ENCODE measurements around the gene CTBP1. TPM values are rescaled to one million over a fixed set of nuclear protein-coding genes. Genes with fewer than 3 reads are reported as not detected.
A peak's percentile ranks its signal among the peaks of the same experiment; 100 is the strongest.

The CTBP1 gene
- total RNA-seq, 1 experiment from 2014 or later = 110 TPM

- no peak for DNase-seq (ENCODE audit: low read depth)
These were observed 73.2 kb downstream of the CTBP1 start for GRCh38 chr4:1175635-1176229.

DNA sequence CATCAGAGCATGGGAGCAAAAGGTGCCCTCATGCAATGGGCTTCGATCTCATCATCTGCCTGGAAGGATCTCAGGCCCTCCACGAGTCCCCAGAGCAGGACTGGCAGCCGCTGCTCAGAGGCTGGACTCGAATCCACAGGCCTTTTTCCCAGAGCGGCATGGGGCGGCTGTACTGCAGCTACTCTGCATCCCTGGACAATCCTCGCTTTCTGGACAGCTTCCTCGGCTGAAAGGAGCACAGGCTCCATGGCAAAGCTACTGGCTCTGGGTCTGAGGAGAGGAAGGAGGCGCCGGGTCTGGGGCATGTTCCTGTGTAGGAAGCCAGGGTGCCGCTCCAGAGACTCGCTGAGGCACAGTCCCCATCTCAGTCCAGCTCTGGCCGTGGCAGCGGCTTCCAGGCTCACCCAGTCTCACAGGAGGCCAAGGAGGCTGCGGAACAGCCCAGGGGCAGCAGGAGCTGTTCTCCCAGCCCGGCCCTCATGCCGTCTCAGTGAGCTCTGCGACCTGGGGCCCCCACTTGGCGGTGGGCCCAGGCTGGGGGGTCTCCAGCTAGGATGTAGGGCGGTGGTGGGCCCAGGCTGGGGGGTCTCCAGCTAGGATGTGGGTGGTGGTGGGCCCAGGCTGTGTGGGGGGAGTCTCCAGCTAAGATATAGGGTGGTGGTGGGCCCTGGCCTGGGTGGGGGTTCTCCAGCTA is 73.8 kb downstream of the CTBP1 start:
- DNase-seq (ENCODE audit: low read depth) = no peak

DNA sequence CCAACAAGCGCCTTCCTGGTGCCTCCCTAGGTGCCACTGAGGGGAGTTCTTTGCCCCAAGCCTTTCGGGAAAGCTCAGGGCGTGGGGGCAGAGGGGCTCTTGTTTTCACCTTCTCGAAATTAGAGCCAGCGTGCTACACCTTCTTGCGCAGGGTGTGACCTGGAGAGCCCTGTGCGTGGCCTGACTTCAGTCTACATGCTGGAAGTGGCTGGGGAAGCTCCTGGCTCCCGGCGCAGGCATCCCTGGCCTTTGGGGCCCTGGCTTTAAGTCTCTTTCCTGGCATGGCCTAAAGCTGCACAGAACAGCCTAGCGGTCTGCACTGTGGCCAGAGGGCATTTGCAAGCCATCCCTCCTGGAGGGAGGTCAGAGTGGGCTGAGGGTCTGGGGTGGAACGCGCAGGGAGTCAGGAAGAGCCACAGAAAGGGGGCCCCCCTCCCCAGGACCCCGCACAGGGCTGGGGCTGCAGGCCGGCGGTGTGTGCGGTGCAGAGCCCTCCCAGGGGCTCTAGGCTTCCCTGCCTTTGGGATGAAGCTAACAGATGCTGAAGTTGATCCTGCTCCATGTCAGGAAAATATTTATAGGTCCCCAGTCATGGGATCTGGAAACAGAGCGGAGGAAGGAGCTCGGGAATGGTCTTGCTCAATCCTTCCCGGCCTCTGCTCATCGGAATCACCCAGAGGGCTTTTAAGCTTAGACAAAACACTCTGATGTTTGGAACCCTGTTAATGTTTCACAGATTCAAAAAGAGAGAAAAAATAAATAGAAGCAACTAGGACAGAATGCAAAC is 75.8 kb downstream of the CTBP1 start:
- DNase-seq (ENCODE audit: low read depth) = no peak

DNA sequence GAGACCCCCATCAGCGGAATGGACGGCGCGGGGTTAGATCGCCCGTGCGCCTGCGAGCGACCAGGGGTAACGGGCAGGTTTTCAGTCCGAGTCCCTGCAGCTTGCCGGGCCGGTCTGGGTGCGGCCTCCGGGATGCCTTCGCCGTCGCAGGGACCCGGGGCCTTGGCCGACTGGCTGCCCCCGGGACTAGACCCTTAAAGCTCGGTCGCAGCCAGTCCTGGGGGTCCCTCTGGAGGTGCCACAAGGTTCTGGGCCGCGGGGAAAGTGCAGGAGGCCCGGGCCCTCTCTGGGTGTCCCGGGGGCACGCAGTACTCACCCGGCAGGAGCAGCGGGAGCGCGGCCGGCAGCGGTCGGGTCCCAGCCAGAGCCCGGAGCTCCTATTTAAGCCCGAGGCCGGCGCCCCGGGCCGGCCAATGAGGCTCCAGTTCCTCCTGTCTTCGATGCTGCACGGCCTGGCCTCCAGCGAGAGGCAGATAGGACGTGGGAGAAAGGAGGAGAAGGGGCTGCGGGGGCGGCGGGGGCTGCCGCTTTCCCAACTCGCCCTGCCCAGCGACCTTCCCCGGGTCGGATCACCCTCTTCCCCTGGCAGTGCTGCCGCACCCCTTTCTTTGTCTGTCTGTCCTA is 76.6 kb downstream of the CTBP1 start, which contains the start of gene SPON2:
SPON2 (minus strand) TSS at position 356 of the 624 bp plus-strand sequence.
- no peak for DNase-seq (ENCODE audit: low read depth)

GRCh38 chr4:1171311-1172227 is 77.4 kb downstream of the CTBP1 start:
- no peak for DNase-seq (ENCODE audit: low read depth)

- no peak for DNase-seq (ENCODE audit: low read depth)
These were observed 78.0 kb downstream of the CTBP1 start for GRCh38 chr4:1170976-1171310.

GRCh38 chr4:1170156-1170975 is 78.6 kb downstream of the CTBP1 start:
- no peak for DNase-seq (ENCODE audit: low read depth)

GRCh38 chr4:1169691-1170096 is 79.2 kb downstream of the CTBP1 start:
- DNase-seq (ENCODE audit: low read depth) = no peak

- DNase-seq (ENCODE audit: low read depth) = no peak
These were observed 79.7 kb downstream of the CTBP1 start for GRCh38 chr4:1169171-1169671.

- DNase-seq (ENCODE audit: low read depth) = no peak
These were observed 80.5 kb downstream of the CTBP1 start for GRCh38 chr4:1168191-1169101.

DNA sequence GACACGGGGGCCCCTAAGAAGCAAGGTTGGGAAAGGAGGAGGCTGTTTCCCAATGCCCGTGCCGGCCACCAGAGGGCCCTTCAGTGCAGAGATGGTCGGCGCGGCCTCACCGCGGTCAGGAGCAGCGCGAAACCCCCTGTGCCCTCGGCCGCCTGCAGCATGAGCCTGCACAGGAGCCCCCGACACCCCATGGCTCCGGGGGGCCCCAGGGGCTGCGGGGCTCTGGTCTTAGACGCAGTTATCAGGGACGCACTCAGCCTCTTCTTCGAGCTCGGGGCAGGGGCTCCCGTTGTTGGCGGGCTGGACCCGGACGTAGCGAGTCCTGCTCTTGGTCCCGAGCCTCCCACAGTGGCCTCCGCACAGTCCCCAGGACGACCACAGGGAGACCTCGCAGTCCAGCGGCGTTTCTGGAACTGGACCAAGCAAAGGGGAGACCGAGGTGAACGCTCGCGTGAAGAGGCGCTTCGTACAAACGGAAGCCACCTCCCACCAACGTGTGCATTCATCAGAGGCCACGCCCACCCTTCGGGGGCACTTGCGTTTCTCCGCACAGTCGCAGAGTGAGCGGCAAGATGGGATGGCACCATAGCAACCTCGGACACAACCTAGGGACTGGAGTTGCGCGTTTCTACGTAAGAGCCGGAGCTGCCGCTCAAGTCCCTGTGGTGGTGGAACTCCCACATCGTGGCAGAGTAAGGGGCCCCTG is 81.5 kb downstream of the CTBP1 start:
- DNase-seq (ENCODE audit: low read depth) = peak; percentile 94

GRCh38 chr4:1166509-1167243 is 82.3 kb downstream of the CTBP1 start:
- DNase-seq (ENCODE audit: low read depth) = no peak

GRCh38 chr4:1164956-1165545 is 83.9 kb downstream of the CTBP1 start:
- DNase-seq (ENCODE audit: low read depth) = no peak

- no peak for DNase-seq (ENCODE audit: low read depth)
These were observed 84.5 kb downstream of the CTBP1 start for GRCh38 chr4:1164444-1164843.

GRCh38 chr4:1164040-1164439 is 84.9 kb downstream of the CTBP1 start:
- no peak for DNase-seq (ENCODE audit: low read depth)
